Activated CD8-positive, alpha-beta memory T cell treated with anti-CD3 and anti-CD28 coated beads for 4 hours (primary cell): ENCODE measurements around the gene CIAO2B.

ENCODE experiments used
- DNase-seq, 2 donors: peaks; one replicate each; pipeline ENCODE4 v3.0.0-alpha.2; 2020; ENCODE audit warnings: low read depth in 2 of 2

CIAO2B gene

GRCh38 chr16:66888647-66889615 lies 45.3 kb downstream of the CIAO2B start:
- no peak for DNase-seq

- DNase-seq, result no peak
Measured at GRCh38 chr16:66886914-66887313, 47.3 kb downstream of the CIAO2B start.

- DNase-seq, result no peak
Measured at GRCh38 chr16:66886321-66886720, 47.9 kb downstream of the CIAO2B start.

DNA sequence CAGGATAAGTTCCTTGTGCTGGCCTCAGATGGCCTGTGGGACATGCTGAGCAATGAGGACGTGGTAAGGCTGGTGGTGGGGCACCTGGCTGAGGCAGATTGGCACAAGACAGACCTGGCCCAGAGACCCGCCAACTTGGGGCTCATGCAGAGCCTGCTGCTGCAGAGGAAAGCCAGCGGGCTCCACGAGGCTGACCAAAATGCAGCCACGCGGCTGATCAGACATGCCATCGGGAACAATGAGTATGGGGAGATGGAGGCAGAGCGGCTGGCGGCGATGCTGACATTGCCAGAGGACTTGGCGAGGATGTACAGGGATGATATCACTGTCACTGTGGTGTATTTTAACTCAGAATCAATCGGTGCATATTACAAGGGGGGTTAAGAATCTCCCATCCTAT lies 48.7 kb downstream of the CIAO2B start:
- no peak for DNase-seq

GRCh38 chr16:66882702-66883101 lies 51.5 kb downstream of the CIAO2B start:
- DNase-seq, result no peak
